ENCODE data around the gene PRRX1.

The PRRX1 gene

DNA sequence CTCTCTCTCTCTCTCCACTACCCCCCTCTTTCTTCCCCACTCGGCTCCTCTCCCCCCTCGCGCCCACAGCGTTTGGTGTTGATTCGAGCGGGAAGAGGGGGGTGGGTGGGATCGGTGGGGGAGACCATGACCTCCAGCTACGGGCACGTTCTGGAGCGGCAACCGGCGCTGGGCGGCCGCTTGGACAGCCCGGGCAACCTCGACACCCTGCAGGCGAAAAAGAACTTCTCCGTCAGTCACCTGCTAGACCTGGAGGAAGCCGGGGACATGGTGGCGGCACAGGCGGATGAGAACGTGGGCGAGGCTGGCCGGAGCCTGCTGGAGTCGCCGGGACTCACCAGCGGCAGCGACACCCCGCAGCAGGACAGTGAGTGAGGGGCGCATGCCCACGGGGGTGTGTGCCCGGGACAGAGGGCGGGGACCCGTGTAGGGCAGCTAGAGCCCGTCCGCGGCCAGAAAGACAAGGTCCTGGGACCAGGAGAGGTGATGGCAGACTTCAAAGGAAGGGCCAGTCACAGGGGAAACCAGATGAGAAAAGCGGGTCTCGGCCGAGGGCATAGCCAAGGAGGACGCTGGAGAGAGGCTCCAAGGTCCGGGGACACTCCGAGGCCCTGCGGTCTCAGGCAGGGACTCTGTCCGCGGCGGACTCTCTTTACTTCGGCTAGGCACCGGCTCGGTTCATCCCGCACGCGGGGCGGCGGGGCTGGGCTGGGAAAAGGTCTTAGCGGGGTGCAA, at the start of gene PRRX1:
PRRX1 (plus strand) TSS at position 39 of the 735 bp plus-strand sequence; CDS start at position 127, 88 bp downstream.
- in situ Hi-C loops (cut with MboI; ENCODE audit: low sequenced_read_pairs): no loop called here

DNA sequence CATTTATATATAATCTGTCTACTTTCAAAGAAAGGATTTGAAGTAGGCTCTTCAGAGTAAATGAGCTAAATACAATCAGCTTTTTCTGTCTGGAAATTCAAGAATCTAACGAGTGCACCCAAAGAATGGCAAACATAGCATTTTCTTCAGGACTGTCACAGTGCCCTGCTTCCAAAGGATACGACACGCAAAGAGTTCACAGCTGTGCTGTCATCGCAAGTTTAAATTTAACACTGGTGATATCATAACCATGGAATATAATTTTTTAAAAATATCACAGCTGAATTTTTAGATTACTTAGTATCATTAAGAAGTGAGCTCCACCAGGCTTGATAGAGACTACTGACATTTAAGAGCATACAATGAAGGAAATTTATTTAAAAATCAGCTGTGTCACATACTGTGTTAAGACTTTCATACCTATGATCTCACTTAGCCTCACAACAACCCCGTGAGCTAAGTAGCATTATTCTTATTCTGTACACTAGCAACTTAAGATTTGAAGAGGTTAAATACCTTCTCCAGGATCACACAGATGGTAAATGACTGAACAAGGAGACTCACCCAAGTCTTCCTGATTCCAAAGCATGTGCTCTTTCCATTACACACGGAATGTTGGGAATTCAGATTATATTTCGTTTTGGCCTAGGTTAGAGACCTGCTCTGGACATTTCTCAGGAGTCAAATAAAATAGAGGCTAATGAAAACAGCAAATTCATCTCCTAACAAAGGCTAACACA, 46.2 kb upstream of the PRRX1 start:
- in situ Hi-C loops (cut with MboI; ENCODE audit: low sequenced_read_pairs): no loop called here

DNA sequence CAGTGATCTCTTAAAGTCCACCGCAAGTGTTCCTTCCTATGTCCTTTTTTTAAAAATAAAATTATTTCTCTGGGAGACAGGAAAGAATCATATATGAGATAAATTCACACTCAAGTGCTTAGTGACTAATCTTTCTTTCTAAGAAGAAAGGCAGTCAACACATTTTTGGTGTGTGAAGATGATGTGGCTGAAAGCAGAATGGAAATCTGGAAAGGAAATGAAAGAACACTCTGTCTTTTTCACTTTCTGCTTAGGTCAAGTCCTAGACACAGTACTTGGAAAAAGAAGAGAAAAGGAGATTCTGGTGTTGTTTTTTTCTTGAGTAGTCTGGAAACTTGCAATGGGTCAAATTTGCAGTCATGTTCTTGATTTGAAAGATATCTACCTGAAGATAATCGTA, 45.5 kb upstream of the PRRX1 start:
- in situ Hi-C loops (cut with MboI; ENCODE audit: low sequenced_read_pairs): no loop called here

DNA sequence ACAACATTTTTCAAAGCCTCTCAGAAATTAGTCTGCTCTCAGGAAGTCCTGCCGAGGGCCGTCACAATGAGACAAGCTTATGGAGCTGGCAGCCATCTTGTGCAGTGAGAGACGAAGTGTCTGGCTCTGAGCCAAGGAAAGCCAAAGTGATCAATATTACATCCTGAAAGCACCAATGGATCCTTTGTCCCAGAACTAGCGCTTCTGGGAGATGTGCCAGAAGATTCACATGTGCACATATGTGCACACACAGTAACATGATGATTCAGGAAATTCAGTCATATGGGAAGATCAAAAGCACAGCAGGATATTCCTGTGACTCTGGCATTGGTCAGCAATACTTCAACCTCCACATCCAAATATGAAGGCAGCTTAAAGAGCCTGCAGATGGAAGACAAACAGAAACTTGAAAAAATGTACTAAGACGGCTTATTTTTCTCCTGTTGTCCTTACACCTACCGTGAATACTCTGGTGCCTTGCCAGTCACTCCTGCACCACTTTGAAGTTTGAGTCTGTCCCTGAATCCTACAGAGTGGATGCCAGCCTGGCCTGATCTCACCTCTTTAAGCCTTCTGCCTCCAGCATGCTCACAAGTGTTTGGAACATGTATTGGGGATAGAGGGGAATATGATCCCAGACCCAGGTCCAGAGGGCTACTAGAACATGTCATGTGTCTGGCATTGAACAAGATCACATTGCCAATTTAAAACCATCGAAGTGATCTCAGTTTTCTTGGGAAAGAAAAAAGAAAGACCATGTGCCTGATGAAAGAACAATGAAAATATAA, 44.5 kb upstream of the PRRX1 start:
- in situ Hi-C loops (cut with MboI; ENCODE audit: low sequenced_read_pairs): no loop called here

DNA sequence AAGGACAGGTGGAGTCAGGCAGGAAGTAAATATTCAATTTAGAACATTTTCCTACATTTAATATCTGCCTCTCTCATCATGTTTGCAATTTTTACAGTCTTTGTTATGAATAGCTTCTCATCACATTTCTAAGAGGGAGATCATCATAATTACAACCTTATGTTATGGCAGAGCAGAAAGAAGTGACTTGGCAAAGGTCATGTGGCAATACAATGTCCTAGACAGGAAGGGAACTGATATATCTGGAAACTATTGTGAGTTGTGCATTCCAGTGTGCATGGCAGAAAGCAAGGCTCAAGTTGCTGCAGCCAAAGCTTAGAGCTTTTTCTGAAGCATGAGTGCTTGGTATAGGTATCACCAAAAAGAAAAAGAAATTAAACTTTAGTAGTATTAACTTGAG, 43.8 kb upstream of the PRRX1 start:
- in situ Hi-C loops (cut with MboI; ENCODE audit: low sequenced_read_pairs): no loop called here

DNA sequence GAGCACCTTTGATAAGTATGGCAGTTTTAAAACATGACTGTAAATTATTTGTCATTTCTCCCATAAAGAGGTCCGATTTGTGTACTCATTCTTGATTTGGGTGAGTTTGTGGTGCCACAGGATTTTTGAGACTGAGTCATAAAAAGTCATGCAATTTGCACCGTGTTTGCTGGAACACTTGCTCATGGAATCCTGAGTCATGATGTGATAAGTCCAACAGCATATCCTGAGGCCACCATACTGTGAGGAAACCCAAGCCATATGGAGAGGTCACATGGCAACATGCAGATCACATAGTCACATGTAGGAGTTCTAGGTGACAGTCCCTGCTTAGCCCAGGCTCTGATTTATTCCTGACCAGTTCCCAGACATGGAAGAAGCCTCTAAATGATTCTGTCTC, 40.8 kb upstream of the PRRX1 start:
- in situ Hi-C loops (cut with MboI; ENCODE audit: low sequenced_read_pairs): no loop called here

DNA sequence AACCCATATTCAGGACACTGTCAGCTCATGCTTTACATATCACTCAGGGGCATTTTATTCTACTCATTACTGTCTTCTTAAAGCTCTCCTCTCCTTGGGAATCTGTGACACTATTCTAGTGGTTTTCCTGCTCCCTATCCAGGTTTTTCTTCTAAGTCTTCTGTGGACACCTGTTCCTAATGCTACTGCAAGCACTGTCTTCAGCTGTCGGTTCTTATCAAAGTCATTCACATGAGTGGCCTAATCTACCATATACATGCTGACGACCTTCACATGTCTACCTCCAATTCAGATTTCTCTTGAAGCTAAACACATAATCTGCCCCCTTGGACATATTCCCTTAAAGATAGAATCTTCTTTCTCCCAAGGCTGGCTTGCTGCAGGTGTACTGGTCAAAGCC, 39.8 kb upstream of the PRRX1 start:
- in situ Hi-C loops (cut with MboI; ENCODE audit: low sequenced_read_pairs): no loop called here

DNA sequence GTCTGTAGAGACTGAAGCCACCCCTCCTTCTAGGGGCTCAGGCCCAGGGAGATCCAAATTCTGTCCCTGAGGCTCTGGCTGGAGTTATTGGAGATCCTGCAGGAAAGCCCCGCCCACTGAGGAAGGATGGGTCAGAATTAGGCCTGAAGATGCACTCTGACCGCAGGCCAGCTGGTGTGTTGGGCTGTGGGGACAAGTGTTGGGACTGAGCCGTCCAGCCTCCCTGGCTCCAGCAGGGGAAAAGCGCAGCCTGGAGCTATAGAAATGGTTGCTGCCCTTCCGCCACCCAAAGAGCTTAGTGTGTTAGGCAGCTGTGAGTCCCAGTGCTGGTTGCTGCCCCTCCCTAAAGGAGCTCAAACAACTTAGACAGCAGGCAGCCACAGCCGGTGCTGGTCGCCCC, 33.0 kb upstream of the PRRX1 start:
- in situ Hi-C loops (cut with MboI; ENCODE audit: low sequenced_read_pairs): no loop called here

DNA sequence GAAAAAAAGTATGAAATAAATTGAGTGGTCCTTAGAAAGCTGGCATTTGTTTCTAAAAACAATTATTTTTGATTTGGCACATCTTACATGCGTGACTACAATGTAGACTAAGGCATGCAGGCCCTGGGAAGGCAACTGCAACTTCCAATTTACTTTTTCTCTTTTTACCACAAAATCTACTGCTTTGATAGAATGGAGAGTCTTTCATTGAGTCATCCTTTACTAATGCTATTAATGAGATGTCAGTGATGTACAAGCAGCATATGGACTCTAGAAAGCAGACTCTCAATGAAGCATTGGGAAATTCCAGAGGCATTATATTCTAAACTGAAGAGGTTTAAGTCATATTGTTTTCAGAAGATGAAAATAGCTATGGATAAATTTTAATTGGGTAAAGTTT, 29.6 kb upstream of the PRRX1 start:
- in situ Hi-C loops (cut with MboI; ENCODE audit: low sequenced_read_pairs): no loop called here

DNA sequence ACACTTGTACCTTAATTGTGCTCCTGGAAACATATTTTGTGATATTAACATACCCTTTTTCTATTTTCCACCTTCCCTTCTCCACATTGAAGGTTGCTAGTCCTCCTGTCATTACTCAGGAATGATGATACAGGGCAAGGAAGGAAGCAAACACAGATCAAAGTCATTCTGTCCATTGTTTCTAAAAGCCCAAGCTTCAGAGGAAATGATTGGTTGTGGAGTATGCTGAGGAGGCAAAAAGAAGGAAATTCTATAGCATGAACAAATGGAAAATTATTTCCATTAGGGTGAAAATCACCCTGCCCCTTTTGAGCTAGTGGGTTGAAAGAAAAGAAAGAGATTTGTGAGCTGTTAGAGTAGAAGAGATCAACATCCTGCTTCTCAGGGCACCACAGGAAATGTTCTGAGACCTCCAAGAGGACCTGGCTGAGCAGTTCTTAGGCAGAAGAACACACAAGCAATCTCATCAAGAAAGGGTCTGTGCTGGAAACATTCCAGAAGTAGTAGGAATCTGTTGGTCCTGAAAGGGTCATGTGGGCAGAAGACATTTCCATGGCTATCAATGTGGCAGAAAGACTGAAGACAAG, 29.0 kb upstream of the PRRX1 start:
- in situ Hi-C loops (cut with MboI; ENCODE audit: low sequenced_read_pairs): no loop called here

DNA sequence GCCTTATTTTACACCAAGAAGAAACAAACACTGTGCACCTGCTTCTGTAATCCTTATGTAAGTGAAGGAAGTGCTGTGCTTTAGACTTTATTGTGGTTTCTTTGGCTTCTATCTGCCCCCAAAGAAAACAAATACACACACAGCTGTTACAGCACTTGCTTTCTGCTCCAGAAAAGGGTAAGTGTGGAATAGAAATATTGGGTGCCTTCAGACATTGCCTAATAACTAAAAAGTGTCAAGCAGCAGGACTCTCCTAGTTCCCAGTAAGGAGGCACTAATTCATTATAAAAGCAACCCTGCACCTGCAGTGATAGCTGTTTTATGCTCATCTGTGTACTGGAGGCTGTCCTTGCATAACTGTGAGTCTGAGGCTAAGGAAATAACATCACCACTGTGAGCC, 23.4 kb upstream of the PRRX1 start:
- in situ Hi-C loops (cut with MboI; ENCODE audit: low sequenced_read_pairs): no loop called here

DNA sequence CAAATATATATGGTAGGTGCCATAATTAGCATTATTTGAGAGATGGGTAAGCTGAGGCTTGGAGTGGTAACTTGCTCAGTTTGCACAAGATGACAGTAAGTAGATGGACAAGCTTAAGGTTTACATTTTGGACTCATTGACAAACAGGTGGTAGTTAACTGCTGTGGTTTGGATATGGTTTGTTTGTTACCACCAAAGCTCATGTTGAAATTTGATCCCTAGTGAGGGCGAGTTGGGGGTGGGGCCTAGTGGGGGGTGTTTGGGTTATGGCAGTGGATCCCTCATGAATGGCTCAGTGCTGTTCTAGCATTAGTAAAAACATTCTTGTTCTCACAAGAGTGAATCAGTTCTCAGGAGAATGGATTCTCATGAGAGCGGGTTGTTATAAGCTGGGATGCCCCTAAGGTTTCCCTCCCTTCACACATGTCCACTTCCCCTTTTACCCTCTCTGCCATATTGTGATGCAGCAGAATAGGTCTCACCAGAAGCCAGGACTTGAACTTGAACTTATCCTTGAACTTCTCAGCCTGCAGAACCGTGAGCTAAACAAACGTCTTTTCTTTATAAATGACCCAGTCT, 6.6 kb upstream of the PRRX1 start:
- in situ Hi-C loops (cut with MboI; ENCODE audit: low sequenced_read_pairs): no loop called here

DNA sequence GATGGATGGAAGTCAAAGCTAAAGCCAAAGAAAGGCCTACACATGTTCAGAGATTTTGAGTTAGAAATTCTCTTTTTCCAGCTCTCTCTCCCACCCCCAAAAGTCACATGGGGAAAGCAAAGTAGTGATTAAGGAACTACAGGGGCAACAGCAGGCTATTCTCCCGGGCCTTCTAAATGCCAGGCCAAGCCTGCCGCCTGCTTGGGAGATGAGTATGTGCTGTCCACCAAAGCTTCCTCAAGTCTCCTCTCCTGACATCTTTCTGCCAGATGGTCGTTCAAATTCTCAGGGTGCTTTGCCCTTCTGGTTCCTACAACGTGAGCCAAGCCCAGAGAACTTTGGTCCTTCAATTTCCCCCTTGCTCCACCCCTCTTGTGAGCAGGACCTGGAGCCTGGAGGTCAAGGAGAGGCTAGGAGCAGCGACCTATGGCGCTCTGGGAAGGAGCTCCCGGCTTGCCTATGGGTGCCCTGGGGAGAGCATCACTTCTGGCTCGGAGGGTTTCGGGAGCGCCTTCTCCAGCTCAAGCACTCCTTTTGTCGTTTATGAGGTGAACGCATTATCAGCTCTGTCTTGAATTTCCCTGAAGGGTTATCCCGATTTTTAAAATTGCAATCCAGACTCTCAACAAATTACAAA, 4.4 kb upstream of the PRRX1 start:
- in situ Hi-C loops (cut with MboI; ENCODE audit: low sequenced_read_pairs): no loop called here

DNA sequence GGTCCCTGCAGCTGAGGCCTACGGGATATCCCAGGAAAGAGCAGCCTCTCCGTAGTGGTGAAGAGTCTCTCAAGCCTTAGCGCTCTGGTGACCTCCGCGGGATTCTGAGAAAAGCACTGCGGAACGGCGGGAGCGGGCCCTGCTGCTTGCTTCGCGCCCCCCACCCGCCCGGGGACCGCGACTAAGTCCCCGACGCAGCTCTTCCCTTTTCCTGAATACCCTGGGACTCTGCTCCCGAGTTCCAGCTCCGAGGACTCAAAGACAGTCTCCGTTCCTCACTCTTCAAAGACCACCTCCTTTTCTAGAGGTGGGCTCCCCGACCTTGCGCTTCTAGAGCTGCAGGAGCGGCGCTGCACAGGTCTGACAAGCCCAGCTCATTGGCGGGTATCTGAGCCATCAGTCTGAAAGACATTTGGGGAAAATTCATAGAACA, 3.6 kb upstream of the PRRX1 start:
- in situ Hi-C loops (cut with MboI; ENCODE audit: low sequenced_read_pairs): no loop called here

DNA sequence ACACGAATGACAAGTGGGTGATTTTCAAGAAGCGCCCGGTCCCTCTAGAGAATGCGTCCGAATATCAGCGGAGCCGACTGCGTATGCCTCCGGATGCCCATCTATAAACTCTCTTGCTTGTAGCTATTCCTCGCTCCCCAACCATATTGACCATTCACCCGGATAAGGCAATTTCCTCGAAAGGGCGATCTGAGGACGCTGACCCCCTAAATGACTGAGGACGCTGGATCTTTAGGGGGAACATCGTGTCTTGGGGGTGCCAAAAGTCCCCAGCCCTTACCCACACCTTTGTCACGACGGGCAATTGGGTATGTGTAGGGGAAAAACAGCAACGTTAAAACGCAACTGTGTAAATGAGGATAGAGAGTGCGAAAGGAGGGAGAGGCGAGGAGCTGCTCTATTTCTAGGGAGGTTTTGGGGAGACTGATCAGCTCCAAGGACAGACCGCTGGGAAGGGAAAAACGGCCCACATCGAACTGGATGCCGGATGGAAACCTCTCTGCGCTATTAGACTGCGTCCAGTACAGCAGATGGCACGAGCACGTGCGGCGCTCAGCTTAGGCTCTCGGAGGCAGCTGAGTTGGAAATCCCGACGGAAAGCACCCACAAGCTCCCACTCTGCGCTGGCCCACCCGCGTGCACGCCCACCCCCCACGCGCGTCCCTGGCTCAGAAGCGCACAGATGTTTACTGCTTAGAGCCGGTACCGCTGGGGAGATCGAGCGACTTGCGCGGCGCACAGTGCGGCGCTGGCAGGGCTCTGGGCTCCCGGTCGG, 2.9 kb upstream of the PRRX1 start:
- in situ Hi-C loops (cut with MboI; ENCODE audit: low sequenced_read_pairs): no loop called here

DNA sequence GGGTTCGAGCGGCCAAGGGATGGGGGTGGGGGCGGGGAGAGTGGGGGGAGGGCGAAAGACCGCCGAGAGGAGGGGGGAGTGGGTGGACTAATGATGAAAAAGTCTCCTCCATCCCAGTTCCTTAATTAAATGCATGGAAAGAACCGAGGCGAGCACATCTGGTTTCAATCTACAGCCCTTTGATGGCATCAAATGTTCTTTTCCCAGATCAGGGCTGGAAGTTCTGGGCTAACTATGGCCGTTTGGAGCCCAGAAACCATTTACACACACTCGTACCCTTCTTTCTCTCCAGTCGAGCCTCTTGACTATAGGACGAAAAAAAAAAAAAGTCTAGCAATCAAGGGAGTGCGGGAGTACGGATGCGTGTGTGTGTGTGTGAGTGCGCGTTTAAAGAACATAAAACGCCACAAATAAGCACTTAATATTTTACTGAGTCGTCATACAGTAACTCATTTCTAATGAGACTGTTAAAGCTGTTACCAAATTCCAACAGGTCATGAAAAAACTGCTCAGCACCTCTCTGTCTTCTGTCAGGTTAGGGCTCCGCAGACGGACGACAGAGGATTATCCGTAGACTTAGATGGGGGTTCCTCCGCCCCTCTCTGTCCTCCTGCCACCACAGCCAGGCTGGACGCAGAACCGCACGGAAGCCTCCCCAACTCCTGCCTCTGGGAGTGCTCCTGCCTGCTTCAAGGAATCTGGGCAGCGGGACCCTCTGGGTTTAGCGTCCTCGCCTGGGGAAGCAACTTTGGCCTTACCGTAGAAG, 2.1 kb upstream of the PRRX1 start:
- in situ Hi-C loops (cut with MboI; ENCODE audit: low sequenced_read_pairs): no loop called here

DNA sequence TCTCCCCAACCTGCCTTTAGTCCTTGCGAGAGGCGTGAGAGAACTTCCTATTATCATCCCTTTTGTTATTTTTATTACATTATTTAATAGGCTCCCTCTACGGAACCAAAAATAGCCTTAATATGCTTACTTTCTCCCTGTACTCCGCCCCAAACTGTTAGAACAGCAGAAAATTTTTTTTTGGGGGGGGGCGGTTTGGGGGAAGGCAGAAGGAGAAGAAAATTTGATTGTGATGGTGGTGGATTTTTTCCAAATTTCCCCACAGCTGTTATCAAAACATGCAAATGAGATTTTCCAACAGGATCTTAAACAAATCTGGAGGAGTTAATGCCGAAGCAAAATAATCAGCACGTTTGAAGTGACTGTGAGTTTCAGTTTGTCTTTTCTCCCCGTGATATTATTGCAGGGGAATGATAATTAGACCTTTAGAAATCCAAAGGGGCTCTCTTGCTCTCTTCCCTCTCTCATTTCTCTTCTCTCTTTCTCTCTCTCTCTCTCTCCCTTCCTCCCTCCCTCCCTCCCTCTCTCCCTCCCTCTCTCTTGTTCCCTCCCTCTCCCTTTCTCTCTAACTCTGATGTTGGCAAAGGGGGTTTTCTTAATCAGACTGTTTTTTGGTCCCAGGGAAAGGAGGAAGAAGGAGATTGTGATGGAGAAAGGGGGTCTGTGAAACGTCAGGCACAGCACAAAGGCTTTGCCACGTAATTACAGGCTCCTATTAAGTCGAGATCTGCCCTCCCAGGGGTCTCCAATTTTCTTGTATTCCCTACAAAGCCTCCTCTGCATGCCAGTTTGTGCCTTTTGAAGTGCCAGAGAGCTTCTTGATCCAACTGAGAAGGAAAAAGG, 1.1 kb upstream of the PRRX1 start:
- in situ Hi-C loops (cut with MboI; ENCODE audit: low sequenced_read_pairs): no loop called here

Data from HL-60/S4 treated with phorbol 12-myristate 13-acetate at 8.2 ng/mL for 4 days and 3 days (cell line).